DND-41 (cell line): ENCODE measurements around the gene YBX1.
"Not testable (repeated sequence)": the region's sequence is repeated elsewhere in the genome, so short reads cannot be mapped to it uniquely, and the experiment has no call there.

Experiments
- ATAC-seq: fragments of 200-7000 bp; cut with Tn5 transposase; 3 replicates; pipeline ENCODE4 v1.9.1; 2021; ENCODE audit warnings: low read depth; ENCODE audit not compliant: insufficient read depth
- DNase-seq: peaks from one replicate; pipeline ENCODE4 v3.0.0-alpha.2; 2020
- H2AFZ ChIP-seq: 2 replicates; pipeline ENCODE4 v1.6.0; 2012; ENCODE audit warnings: low read depth, low read length
- H3K27ac ChIP-seq: 2 replicates; pipeline ENCODE4 v1.5.1; 2012; ENCODE audit warnings: low read length, inconsistent platforms
- H3K27me3 ChIP-seq: fragments of 200-600 bp; sonication (generic); 2 replicates; pipeline ENCODE4 v1.6.0; 2012; ENCODE audit warnings: low read length, mild to moderate bottlenecking, inconsistent platforms; ENCODE audit not compliant: insufficient read depth, poor library complexity
- H3K36me3 ChIP-seq: 2 replicates; pipeline ENCODE4 v1.5.1; 2012; ENCODE audit warnings: low read length, inconsistent platforms; ENCODE audit not compliant: insufficient read depth
- H3K4me1 ChIP-seq: 2 replicates; pipeline ENCODE4 v1.5.1; 2012; ENCODE audit warnings: mild to moderate bottlenecking, low read length; ENCODE audit not compliant: insufficient read depth
- H3K4me2 ChIP-seq: 2 replicates; pipeline ENCODE4 v1.6.0; 2012; ENCODE audit warnings: mild to moderate bottlenecking, moderate library complexity, low read length, inconsistent platforms; ENCODE audit not compliant: insufficient read depth
- H3K4me3 ChIP-seq, 2 experiments: fragments of 200-600 bp in 1 of 2; shearing (Covaris generic) in 1 of 2; 2 replicates each; pipeline ENCODE4 v1.5.1; 2012 to 2016; ENCODE audit warnings: inconsistent platforms in 2 of 2, low read length in 2 of 2, mild to moderate bottlenecking in 2 of 2, low read depth in 1 of 2, moderate library complexity in 1 of 2
- H3K79me2 ChIP-seq: 2 replicates; pipeline ENCODE4 v1.6.0; 2012; ENCODE audit warnings: low read length, inconsistent platforms; ENCODE audit not compliant: insufficient read depth
- H3K9ac ChIP-seq: 2 replicates; pipeline ENCODE4 v1.6.0; 2012; ENCODE audit warnings: low read depth, mild to moderate bottlenecking, inconsistent platforms, low read length, moderate library complexity
- H3K9me3 ChIP-seq: 2 replicates; pipeline ENCODE4 v1.5.1; 2012; ENCODE audit warnings: low read length, moderate library complexity, mild to moderate bottlenecking, inconsistent platforms; ENCODE audit not compliant: insufficient read depth, severe bottlenecking
- H4K20me1 ChIP-seq: 2 replicates; pipeline ENCODE4 v1.6.0; 2012; ENCODE audit warnings: low read length; ENCODE audit not compliant: insufficient read depth
- EZH2 ChIP-seq: IDR thresholded peaks from 3 replicates; pipeline ENCODE4 v1.6.1; 2012; ENCODE audit warnings: borderline replicate concordance, low read depth, mild to moderate bottlenecking, moderate library complexity, low read length, inconsistent platforms; ENCODE audit not compliant: severe bottlenecking
- TF ChIP-seq, protein P1 (sequence below): IDR thresholded peaks from 2 replicates; pipeline ENCODE4 v1.5.1; 2012; ENCODE audit warnings: borderline replicate concordance, low read length, moderate library complexity, mild to moderate bottlenecking; ENCODE audit not compliant: poor library complexity, severe bottlenecking; ENCODE audit errors: extremely low read depth

Gene YBX1

DNA sequence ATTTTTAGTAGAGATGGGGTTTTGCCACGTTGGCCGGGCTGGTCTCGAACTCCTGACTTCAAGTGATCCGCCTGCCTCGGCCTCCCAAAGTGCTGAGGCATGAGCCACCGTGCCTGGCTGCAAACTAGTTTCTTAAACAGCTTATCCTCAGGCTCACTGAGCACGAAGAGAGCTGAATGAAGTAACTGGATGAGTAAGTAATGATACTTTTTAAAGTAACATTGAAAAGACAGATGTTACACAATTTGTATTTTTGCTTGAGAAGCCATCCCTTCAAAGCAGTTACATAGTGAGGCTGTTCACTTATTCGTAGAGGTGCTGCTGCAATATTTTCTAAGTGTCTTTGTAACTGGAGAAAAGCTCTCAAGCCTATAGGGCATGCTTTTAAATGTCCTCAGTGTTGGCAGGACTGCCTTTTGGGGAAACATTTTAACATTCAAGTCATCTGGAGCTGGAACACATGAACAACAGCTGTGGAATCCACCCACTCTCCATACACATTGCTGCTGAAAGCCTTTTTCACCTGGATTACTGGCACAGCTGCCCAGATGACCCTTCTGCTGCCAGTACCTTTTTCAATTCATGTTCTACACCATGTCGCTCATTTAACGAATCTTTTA is 2.7 kb upstream of the YBX1 start:
- H2AFZ ChIP-seq, result no peak overlapping the region
- H3K9ac ChIP-seq, result no peak overlapping the region
- no peaks in the 10 kb centered on the region for H3K9me3 ChIP-seq
- no peak overlapping the region for H3K4me3 ChIP-seq
- DNase-seq (no peak), ATAC-seq (no peak)
- peaks cover 35% of the 10 kb centered on the region for H3K36me3 ChIP-seq
- TF ChIP-seq EZH2, result no peak
- TF ChIP-seq, protein P1, sequence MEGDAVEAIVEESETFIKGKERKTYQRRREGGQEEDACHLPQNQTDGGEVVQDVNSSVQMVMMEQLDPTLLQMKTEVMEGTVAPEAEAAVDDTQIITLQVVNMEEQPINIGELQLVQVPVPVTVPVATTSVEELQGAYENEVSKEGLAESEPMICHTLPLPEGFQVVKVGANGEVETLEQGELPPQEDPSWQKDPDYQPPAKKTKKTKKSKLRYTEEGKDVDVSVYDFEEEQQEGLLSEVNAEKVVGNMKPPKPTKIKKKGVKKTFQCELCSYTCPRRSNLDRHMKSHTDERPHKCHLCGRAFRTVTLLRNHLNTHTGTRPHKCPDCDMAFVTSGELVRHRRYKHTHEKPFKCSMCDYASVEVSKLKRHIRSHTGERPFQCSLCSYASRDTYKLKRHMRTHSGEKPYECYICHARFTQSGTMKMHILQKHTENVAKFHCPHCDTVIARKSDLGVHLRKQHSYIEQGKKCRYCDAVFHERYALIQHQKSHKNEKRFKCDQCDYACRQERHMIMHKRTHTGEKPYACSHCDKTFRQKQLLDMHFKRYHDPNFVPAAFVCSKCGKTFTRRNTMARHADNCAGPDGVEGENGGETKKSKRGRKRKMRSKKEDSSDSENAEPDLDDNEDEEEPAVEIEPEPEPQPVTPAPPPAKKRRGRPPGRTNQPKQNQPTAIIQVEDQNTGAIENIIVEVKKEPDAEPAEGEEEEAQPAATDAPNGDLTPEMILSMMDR, result no peak
- peaks cover 16% of the 10 kb centered on the region for H4K20me1 ChIP-seq
- H3K27me3 ChIP-seq, result no peaks in the 10 kb centered on the region
- peaks cover 38% of the 10 kb centered on the region for H3K79me2 ChIP-seq
- no peak overlapping the region for H3K4me2 ChIP-seq
- no peak overlapping the region for H3K27ac ChIP-seq
- peaks cover 25% of the 10 kb centered on the region for H3K4me1 ChIP-seq

DNA sequence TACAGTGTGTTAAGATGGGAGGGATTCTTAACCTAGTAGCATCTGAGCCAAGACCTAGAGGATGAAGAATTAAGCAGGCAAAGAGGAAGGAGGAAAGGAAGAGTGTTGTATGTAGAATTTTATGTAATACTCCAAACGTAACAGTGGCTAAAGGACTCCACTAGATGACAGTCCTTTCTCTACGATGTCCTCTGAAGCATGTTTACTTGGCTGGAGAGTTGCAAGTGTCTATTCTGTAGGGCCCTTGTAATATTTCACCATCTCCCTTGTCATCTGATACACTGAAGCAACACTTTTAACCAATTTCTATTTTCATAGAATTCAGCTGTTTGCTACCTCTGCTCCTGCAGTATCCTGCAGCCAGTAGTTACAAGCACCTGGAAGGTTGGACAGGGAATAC is 2.2 kb upstream of the YBX1 start:
- H3K36me3 ChIP-seq, result peaks cover 35% of the 10 kb centered on the region
- H4K20me1 ChIP-seq, result peaks cover 22% of the 10 kb centered on the region
- no peak overlapping the region for H3K27ac ChIP-seq
- peak overlapping the region in 1 of 2 experiments; percentile 74; a peak in 1 of 4 replicates for H3K4me3 ChIP-seq
- ATAC-seq, result no peak
- H3K4me1 ChIP-seq, result peaks cover 30% of the 10 kb centered on the region
- no peaks in the 10 kb centered on the region for H3K9me3 ChIP-seq
- no peak overlapping the region for H2AFZ ChIP-seq
- no peak for DNase-seq
- no peak overlapping the region for H3K9ac ChIP-seq
- H3K79me2 ChIP-seq, result peaks cover 43% of the 10 kb centered on the region
- peak overlapping the region; percentile 79 for H3K4me2 ChIP-seq
- TF ChIP-seq EZH2, result no peak
- TF ChIP-seq, protein P1, result no peak
- H3K27me3 ChIP-seq, result no peaks in the 10 kb centered on the region

- H2AFZ ChIP-seq, result peak overlapping the region; percentile 86
- peak overlapping the region; percentile 85 for H3K27ac ChIP-seq
- H3K4me3 ChIP-seq, result peak overlapping the region; percentile 51 to 74
- ATAC-seq, result no peak
- H3K4me2 ChIP-seq, result peak overlapping the region; percentile 79
- peak; percentile 17 for DNase-seq
- peaks cover 54% of the 10 kb centered on the region for H3K79me2 ChIP-seq
- H3K27me3 ChIP-seq, result no peaks in the 10 kb centered on the region
- peaks cover 33% of the 10 kb centered on the region for H4K20me1 ChIP-seq
- H3K4me1 ChIP-seq, result peaks cover 41% of the 10 kb centered on the region
- no peak for TF ChIP-seq EZH2
- TF ChIP-seq, protein P1, result peak; percentile 22
- peaks cover 35% of the 10 kb centered on the region for H3K36me3 ChIP-seq
- H3K9ac ChIP-seq, result peak overlapping the region; percentile 82
- no peaks in the 10 kb centered on the region for H3K9me3 ChIP-seq
These were observed 1.1 kb upstream of the YBX1 start for GRCh38 chr1:42680921-42681683.

DNA sequence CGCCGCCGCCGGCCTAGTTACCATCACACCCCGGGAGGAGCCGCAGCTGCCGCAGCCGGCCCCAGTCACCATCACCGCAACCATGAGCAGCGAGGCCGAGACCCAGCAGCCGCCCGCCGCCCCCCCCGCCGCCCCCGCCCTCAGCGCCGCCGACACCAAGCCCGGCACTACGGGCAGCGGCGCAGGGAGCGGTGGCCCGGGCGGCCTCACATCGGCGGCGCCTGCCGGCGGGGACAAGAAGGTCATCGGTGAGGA is 193 bp downstream of the YBX1 start:
- H2AFZ ChIP-seq, H3K9me3 ChIP-seq, H3K4me2 ChIP-seq, H3K27me3 ChIP-seq, DNase-seq: not testable (repeated sequence)
- Histone ChIP-seq H3K4me3 (peak overlapping the region; percentile 14 to 74; a peak in 3 of 4 replicates), H3K79me2 (peaks cover 67% of the 10 kb centered on the region), H3K36me3 (peaks cover 45% of the 10 kb centered on the region), H3K4me1 (peaks cover 52% of the 10 kb centered on the region), H3K27ac (peak overlapping the region; percentile 76; the same call in 1 of the 2 replicates), H4K20me1 (peaks cover 45% of the 10 kb centered on the region), H3K9ac (peak overlapping the region; percentile 82)
- ATAC-seq, result peak; percentile 14
